Measurements from ENCODE around the gene HRAS.

Gene HRAS

DNA sequence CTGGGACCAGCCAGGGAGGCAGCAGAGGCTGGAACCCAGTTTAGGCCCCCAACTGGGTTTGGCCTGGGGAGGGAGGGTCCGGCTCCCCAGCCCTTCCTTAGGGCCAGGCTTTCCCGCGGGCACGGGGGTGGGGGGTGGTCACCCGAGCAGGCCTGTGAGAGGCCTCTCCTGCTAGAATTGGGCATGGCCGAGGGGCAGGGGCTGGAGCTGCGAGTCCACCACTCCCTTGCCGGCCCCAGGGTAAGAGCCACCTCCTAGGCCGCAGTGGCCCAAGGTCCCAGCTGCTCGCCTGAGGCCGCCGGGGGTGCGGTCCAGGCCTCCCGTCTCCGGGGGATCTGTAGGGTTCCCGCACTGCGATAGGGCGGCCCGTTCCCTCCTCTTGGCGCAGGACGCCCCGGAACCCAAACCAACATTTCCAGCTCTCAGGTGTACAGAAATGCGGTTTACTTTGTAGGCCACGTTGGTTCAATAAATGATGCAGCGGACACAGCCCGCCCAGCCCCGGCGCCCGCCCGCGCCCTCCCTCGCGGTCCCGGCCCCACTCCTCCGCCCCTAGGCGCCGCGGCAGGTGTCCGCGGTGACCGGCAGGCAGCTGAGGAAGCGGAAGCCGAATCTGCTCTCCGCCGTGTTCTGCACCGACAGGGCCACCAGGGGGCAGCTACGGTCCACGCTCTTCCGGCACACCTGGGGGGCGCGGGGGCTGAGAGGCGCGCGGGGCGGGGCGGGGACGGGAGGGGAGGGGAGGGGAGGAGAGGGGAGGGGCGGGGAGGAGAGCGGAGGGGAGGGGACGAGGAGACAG, 19.3 kb upstream of the HRAS start:
- no peak for DNase-seq (ENCODE audit: low read depth in 2 of 3, low spot score in 2 of 3)

DNA sequence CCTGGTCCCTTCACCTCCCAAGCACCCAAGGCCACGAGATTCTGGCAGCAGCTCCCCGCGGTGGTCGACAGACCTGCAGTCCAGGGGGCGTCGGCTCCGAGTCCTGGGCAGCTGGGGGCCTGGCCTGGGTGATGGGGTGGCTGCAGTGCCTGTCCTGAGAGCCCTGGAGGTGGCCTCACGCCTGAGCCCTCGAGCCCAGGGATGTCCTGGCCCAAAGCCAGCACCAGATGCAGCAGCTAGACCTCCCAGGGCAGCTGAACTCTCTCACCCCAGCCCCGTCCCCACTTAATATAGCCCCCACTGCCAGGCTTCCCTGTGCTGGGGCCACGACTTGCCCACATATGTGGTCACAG, 18.6 kb upstream of the HRAS start:
- no peak for DNase-seq (ENCODE audit: low read depth in 2 of 3, low spot score in 2 of 3)

- DNase-seq (ENCODE audit: low read depth in 2 of 3, low spot score in 2 of 3) = no peak
These were observed 18.0 kb upstream of the HRAS start for GRCh38 chr11:553083-553987.

DNA sequence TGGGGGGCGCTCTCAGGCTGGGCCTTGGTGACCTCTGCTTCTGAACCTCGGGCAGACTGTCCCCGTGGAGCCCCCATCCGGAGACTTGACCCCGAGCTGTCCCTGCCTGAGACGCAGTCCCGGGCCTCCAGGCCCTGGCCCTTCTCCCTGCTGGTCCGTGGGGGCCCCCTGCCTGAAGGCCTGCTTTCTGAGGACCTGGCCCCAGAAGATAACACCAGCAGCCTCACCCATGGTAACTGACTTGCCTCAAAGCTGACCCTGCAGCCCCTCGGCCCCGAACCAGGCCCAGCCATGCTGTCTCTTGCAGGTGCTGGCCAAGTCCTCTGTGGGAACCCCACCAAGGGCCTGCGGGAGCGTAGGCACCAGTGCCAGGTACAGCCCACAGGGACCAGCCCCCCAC, 16.2 kb upstream of the HRAS start:
- DNase-seq (ENCODE audit: low read depth in 2 of 3, low spot score in 2 of 3) = no peak

DNA sequence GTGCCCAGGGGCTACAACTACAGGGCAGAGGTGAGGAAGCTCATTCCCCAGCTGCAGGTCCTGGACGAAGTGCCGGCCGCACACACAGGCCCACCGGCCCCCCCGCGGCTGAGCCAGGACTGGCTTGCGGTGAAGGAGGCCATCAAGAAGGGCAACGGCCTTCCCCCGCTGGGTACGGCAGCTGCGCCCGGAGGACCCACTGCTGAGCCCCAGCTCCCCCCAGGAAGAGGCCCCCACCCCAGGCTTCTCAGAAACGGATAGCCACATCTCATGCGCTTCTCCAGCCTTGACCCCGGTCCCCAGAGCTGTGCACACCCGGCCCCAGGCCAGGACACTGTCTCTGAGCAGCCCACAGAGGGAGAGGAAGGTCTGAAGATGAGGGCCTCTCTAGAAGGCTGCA, 15.8 kb upstream of the HRAS start:
- no peak for DNase-seq (ENCODE audit: low read depth in 2 of 3, low spot score in 2 of 3)

DNA sequence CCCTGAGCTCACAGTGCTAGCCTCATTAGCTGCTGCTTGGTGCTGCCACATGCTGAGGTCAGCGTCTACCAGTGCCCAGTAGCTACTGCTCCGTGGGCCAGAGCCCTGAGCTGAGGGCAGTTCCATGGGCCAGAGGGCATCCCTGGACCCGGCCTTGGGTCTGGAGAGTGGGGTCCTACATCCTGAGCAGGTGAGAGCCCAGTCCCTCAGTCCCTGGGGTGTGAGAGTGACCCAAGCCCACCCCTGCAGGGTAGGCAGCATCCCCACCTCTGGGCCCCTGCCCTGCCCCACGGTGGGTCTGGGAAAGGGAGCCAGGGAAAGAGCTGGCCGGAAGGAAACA, 15.3 kb upstream of the HRAS start:
- no peak for DNase-seq (ENCODE audit: low read depth in 2 of 3, low spot score in 2 of 3)

- DNase-seq (ENCODE audit: low read depth in 2 of 3, low spot score in 2 of 3) = no peak
These were observed 14.8 kb upstream of the HRAS start for GRCh38 chr11:550021-550745.

GRCh38 chr11:548700-549603, 13.6 kb upstream of the HRAS start:
- DNase-seq (ENCODE audit: low read depth in 2 of 3, low spot score in 2 of 3) = no peak

DNA sequence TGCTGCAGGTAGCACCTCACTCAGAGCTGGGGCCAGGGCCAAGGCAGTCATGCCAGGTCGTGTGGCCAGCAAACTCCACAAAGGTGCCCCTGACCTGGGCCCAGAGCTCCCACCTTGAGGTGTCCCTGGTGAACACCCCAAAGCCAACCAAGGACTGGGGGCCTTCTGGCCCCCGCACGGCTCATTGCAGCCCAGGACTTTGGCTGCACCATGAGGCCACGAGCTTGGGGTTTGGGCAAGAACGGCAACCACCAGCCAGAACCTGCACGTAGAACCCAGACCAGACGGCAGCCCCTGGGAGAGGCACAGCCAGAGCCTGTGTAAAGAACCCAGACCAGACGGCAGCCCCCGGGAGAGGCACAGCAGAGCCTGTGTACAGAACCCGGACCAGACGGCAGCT, 9.8 kb upstream of the HRAS start:
- no peak for DNase-seq (ENCODE audit: low read depth in 2 of 3, low spot score in 2 of 3)

DNA sequence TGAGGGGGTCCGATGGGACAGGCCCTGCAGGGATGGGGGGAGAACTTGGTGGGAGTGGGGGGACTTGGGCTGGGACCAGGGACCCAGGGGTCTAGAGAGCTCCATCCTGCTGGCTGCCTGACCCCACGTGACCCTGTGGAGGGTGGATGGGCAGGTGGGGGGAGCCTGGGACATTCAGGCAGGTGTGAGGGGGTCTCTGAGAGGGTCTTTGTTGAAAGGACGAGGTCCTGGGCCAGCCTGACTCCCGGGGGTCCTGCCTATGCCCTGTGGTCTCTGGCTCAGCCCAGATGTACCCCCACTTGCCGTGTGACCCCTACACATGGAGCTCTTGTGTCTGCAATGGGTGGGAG, 9.4 kb upstream of the HRAS start:
- DNase-seq (ENCODE audit: low read depth in 2 of 3, low spot score in 2 of 3) = no peak

- DNase-seq (ENCODE audit: low read depth in 2 of 3, low spot score in 2 of 3) = no peak
These were observed 6.1 kb upstream of the HRAS start for GRCh38 chr11:541433-541885.

GRCh38 chr11:540583-541432, 5.4 kb upstream of the HRAS start:
- no peak for DNase-seq (ENCODE audit: low read depth in 2 of 3, low spot score in 2 of 3)

- no peak for DNase-seq (ENCODE audit: low read depth in 2 of 3, low spot score in 2 of 3)
These were observed 4.7 kb upstream of the HRAS start for GRCh38 chr11:539971-540481.

- no peak for DNase-seq (ENCODE audit: low read depth in 2 of 3, low spot score in 2 of 3)
These were observed 3.2 kb upstream of the HRAS start for GRCh38 chr11:538431-539051.

- DNase-seq (ENCODE audit: low read depth in 2 of 3, low spot score in 2 of 3) = no peak
These were observed 2.5 kb upstream of the HRAS start for GRCh38 chr11:537622-538430.

DNA sequence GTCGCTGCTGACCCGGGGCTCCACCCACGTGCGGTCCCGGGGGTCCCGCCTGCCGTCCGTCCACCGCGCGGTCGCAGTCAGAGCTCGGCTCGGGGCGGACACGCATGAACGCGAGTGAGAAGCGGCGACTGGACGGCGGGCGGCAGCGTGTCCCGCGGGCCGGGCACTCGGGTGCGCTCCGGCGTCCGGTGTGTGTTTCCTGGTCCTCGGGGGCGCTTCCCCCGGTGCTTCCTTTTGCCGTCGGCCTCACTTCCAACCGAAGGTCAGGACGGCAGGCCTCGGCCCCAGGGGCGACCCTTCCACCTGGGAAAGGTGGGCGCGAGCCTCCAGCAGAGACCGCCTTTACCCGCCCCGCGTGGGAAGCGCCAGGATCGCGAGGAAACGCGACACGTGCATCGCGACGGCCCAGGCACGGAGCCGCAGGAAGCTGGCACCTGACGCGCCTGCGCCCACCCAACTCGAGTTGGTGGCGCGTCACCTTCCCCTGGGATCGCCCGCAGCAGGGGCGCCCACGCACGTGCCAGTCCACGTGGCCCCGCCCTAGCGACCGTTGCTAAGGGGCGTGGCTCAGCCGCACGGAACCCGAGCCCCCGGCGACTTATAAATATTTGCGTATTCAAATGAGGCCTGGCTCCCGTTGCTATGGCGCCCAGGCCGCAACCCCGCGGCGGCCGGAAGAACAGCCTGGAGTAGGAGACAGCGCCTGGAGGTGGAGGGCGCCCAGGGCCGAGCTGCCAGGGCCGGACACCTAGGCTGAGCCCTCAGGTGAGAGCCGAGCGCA, 1.7 kb upstream of the HRAS start, which contains the start of gene LRRC56:
TSS of gene LRRC56 (plus strand) at position 687 of the 781 bp plus-strand sequence. CDS start 3,158 bp downstream, outside the sequence.
- DNase-seq (ENCODE audit: low read depth in 2 of 3, low spot score in 2 of 3) = peak; percentile 86 to 89 (median 86)

DNA sequence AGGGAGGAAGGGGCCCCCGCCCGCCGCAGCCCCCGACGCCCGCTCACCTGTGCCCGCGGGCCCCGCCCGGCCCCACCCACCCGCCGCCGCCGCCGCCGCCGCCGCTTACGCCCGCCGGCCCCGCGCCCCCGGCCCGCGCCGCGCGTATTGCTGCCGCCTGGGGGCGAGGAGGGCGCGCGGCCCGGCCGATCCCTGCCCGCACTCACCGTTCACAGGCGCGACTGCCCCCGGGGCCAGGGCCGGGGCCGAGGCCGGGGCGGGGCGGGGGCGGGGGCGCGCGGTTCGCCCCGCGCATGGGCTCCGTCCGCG, 212 bp downstream of the HRAS start:
- no peak for DNase-seq (ENCODE audit: low read depth in 2 of 3, low spot score in 2 of 3)

Measured in activated CD8-positive, alpha-beta memory T cell treated with anti-CD3 and anti-CD28 coated beads for 48 hours (primary cell).